Neuronal stem cell (in vitro differentiated cells): ENCODE results near the gene NSL1.

Experiments
- DNase-seq: peaks from one replicate; pipeline ENCODE4 v3.0.0-alpha.2; 2013; ENCODE audit warnings: low spot score
- H2AFZ ChIP-seq: one replicate; pipeline ENCODE4 v1.6.1; 2013; ENCODE audit warnings: mild to moderate bottlenecking, low read length, inconsistent platforms
- H2AK5ac ChIP-seq: 2 replicates; pipeline ENCODE4 v1.6.1; 2013; ENCODE audit warnings: low read depth, mild to moderate bottlenecking, inconsistent platforms, low read length, moderate library complexity, mixed read lengths
- H2BK120ac ChIP-seq: 2 replicates; pipeline ENCODE4 v1.6.1; 2013; ENCODE audit warnings: low read depth, mild to moderate bottlenecking, inconsistent platforms, low read length, moderate library complexity, mixed read lengths
- H2BK12ac ChIP-seq: one replicate; pipeline ENCODE4 v1.6.1; 2013; ENCODE audit warnings: low read length, inconsistent platforms
- H2BK15ac ChIP-seq: 2 replicates; pipeline ENCODE4 v1.6.1; 2013; ENCODE audit warnings: mild to moderate bottlenecking, low read length, inconsistent platforms, mixed read lengths
- H2BK5ac ChIP-seq: one replicate; pipeline ENCODE4 v1.6.1; 2013; ENCODE audit warnings: inconsistent platforms, mild to moderate bottlenecking, low read length, moderate library complexity
- H3K14ac ChIP-seq: one replicate; pipeline ENCODE4 v1.6.1; 2013; ENCODE audit warnings: low read length, inconsistent platforms
- H3K18ac ChIP-seq: 2 replicates; pipeline ENCODE4 v1.6.1; 2013; ENCODE audit warnings: low read length, inconsistent platforms
- H3K23ac ChIP-seq: 2 replicates; pipeline ENCODE4 v1.6.1; 2013; ENCODE audit warnings: low read depth, mild to moderate bottlenecking, mixed read lengths, low read length, inconsistent platforms; ENCODE audit not compliant: poor library complexity
- H3K27ac ChIP-seq: replicated peaks from 3 replicates; pipeline ENCODE4 v1.5.1; 2013; ENCODE audit warnings: low read length, inconsistent platforms
- H3K27me3 ChIP-seq, 3 experiments: 2 replicates each; pipeline ENCODE4 v1.6.1; 2013; ENCODE audit warnings: low read length in 3 of 3, mild to moderate bottlenecking in 2 of 3, inconsistent platforms in 1 of 3, low read depth in 1 of 3, mixed read lengths in 1 of 3, moderate library complexity in 1 of 3; ENCODE audit not compliant: control insufficient read depth in 3 of 3, insufficient read depth in 3 of 3
- H3K36me3 ChIP-seq, 2 donors: replicated peaks in 1 of 2; 2 replicates each; pipeline ENCODE4 v1.6.1; 2013; ENCODE audit warnings: low read length in 2 of 2; ENCODE audit not compliant: control insufficient read depth in 2 of 2, insufficient read depth in 2 of 2
- H3K4ac ChIP-seq: 2 replicates; pipeline ENCODE4 v1.6.1; 2013; ENCODE audit warnings: inconsistent platforms, mild to moderate bottlenecking, low read length, moderate library complexity
- H3K4me1 ChIP-seq, 2 donors: 1 replicate in 1 of 2; 2 replicates in 1 of 2; pipeline ENCODE4 v1.6.1; 2013; ENCODE audit warnings: low read length in 2 of 2, low read depth in 1 of 2; ENCODE audit not compliant: control insufficient read depth in 2 of 2, insufficient read depth in 1 of 2
- H3K4me2 ChIP-seq: one replicate; pipeline ENCODE4 v1.6.1; 2013; ENCODE audit warnings: mild to moderate bottlenecking, low read length, inconsistent platforms; ENCODE audit not compliant: insufficient read depth, poor library complexity, severe bottlenecking
- H3K4me3 ChIP-seq, 2 donors: 2 replicates each; pipeline ENCODE4 v1.5.1; 2013; ENCODE audit warnings: low read length in 2 of 2, mild to moderate bottlenecking in 2 of 2, inconsistent platforms in 1 of 2, moderate library complexity in 1 of 2
- H3K79me1 ChIP-seq: one replicate; pipeline ENCODE4 v1.6.1; 2013; ENCODE audit warnings: low read depth, mild to moderate bottlenecking, inconsistent platforms, low read length, moderate library complexity
- H3K9ac ChIP-seq: one replicate; pipeline ENCODE4 v1.6.1; 2013; ENCODE audit warnings: mild to moderate bottlenecking, low read depth, low read length, inconsistent platforms; ENCODE audit not compliant: poor library complexity
- H3K9me3 ChIP-seq, 2 donors: replicated peaks in 1 of 2; 2 replicates each; pipeline versions ENCODE3 to v1.6.1; 2013; ENCODE audit warnings: low read length in 2 of 2, mild to moderate bottlenecking in 2 of 2, inconsistent platforms in 1 of 2, low read depth in 1 of 2, mixed read lengths in 1 of 2, moderate library complexity in 1 of 2; ENCODE audit not compliant: control insufficient read depth in 2 of 2, insufficient read depth in 1 of 2
- H4K8ac ChIP-seq: one replicate; pipeline ENCODE4 v1.6.1; 2013; ENCODE audit warnings: low read depth, mild to moderate bottlenecking, inconsistent platforms, low read length, moderate library complexity
- H4K91ac ChIP-seq: one replicate; pipeline ENCODE4 v1.6.1; 2013; ENCODE audit warnings: low read length, low read depth, mild to moderate bottlenecking, inconsistent platforms; ENCODE audit not compliant: poor library complexity
- WGBS, 2 donors: extraction: QIAGEN DNeasy Blood & Tissue Kit; methylation state at CpG; one replicate each; pipeline ENCODE4 v1.1.7; 2013; ENCODE audit warnings: missing lambda C conversion rate in 2 of 2, mixed read lengths in 1 of 2; ENCODE audit not compliant: insufficient read length in 2 of 2, insufficient replicate concordance in 1 of 2; ENCODE audit errors: extremely low coverage in 2 of 2; 5-methylcytosine and 5-hydroxymethylcytosine counted together

NSL1 gene

GRCh38 chr1:212759683-212760082, 31.9 kb downstream of the NSL1 start:
- Histone ChIP-seq H3K4me1 (no peaks in the 10 kb centered on the region), H2BK5ac (no peak overlapping the region), H3K14ac (no peak overlapping the region), H2AK5ac (no peak overlapping the region), H3K18ac (no peak overlapping the region), H3K4me3 (no peak overlapping the region), H2AFZ (no peak overlapping the region), H3K9me3 (peaks cover 0 to 9% of the 10 kb centered on the region in 2 donors), H3K27me3 (no peaks in the 10 kb centered on the region), H3K4ac (no peak overlapping the region), H2BK15ac (no peak overlapping the region), H3K4me2 (no peak overlapping the region), H3K9ac (no peak overlapping the region), H4K8ac (no peak overlapping the region), H2BK12ac (no peak overlapping the region), H3K23ac (no peak overlapping the region), H2BK120ac (no peak overlapping the region), H4K91ac (no peak overlapping the region), H3K36me3 (peaks cover 2 to 65% of the 10 kb centered on the region in 2 donors), H3K27ac (no peak overlapping the region), H3K79me1 (peaks cover 6% of the 10 kb centered on the region)
- WGBS, 2 donors = no CpG with 5 or more reads among the region's 5 CpGs
- DNase-seq = no peak

- no peaks in the 10 kb centered on the region for H3K4me1 ChIP-seq
- H2BK5ac ChIP-seq = no peak overlapping the region
- H3K27me3 ChIP-seq = no peaks in the 10 kb centered on the region
- no peak overlapping the region for H3K4me3 ChIP-seq
- H2AFZ ChIP-seq = no peak overlapping the region
- no peak overlapping the region for H4K91ac ChIP-seq
- H3K4me2 ChIP-seq = no peak overlapping the region
- no peak overlapping the region for H2AK5ac ChIP-seq
- no peak overlapping the region for H3K27ac ChIP-seq
- H3K36me3 ChIP-seq = peaks cover 2 to 38% of the 10 kb centered on the region in 2 donors
- no peak overlapping the region for H3K18ac ChIP-seq
- no peak overlapping the region for H3K9ac ChIP-seq
- H3K79me1 ChIP-seq = peaks cover 1% of the 10 kb centered on the region
- no peak overlapping the region for H2BK12ac ChIP-seq
- no peak overlapping the region for H3K4ac ChIP-seq
- H3K14ac ChIP-seq = no peak overlapping the region
- DNase-seq = no peak
- WGBS, 2 donors = no CpG with 5 or more reads among the region's 1 CpG
- peaks cover 0 to 1% of the 10 kb centered on the region in 2 donors for H3K9me3 ChIP-seq
- H3K23ac ChIP-seq = no peak overlapping the region
- no peak overlapping the region for H4K8ac ChIP-seq
- H2BK120ac ChIP-seq = no peak overlapping the region
- no peak overlapping the region for H2BK15ac ChIP-seq
These were observed 36.9 kb downstream of the NSL1 start for GRCh38 chr1:212754680-212755079.

- H2BK15ac ChIP-seq = no peak overlapping the region
- WGBS, 2 donors = no CpG with 5 or more reads among the region's 8 CpGs
- peaks cover 2 to 38% of the 10 kb centered on the region in 2 donors for H3K36me3 ChIP-seq
- H3K4ac ChIP-seq = no peak overlapping the region
- H3K23ac ChIP-seq = no peak overlapping the region
- no peak overlapping the region for H2AK5ac ChIP-seq
- H2AFZ ChIP-seq = no peak overlapping the region
- DNase-seq = no peak
- H3K4me2 ChIP-seq = no peak overlapping the region
- H3K14ac ChIP-seq = no peak overlapping the region
- no peak overlapping the region for H4K91ac ChIP-seq
- H2BK12ac ChIP-seq = no peak overlapping the region
- H2BK5ac ChIP-seq = no peak overlapping the region
- no peak overlapping the region for H3K18ac ChIP-seq
- H2BK120ac ChIP-seq = no peak overlapping the region
- no peaks in the 10 kb centered on the region for H3K4me1 ChIP-seq
- no peak overlapping the region for H3K27ac ChIP-seq
- H3K27me3 ChIP-seq = no peaks in the 10 kb centered on the region
- H3K79me1 ChIP-seq = peaks cover 3% of the 10 kb centered on the region
- H3K9ac ChIP-seq = no peak overlapping the region
- no peak overlapping the region for H3K4me3 ChIP-seq
- no peaks in the 10 kb centered on the region for H3K9me3 ChIP-seq
- H4K8ac ChIP-seq = no peak overlapping the region
These were observed 37.4 kb downstream of the NSL1 start for GRCh38 chr1:212754193-212754592.

GRCh38 chr1:212753749-212754148, 37.8 kb downstream of the NSL1 start:
- peaks cover 2 to 38% of the 10 kb centered on the region in 2 donors for H3K36me3 ChIP-seq
- no peak overlapping the region for H2BK120ac ChIP-seq
- no peak for DNase-seq

More at GRCh38 chr1:212753749-212754148, 37.8 kb downstream of the NSL1 start:
- H4K8ac ChIP-seq = no peak overlapping the region
- H2AK5ac ChIP-seq = no peak overlapping the region
- no peak overlapping the region for H2BK12ac ChIP-seq
- no peak overlapping the region for H3K4me3 ChIP-seq
- H3K79me1 ChIP-seq = peaks cover 3% of the 10 kb centered on the region
- no peak overlapping the region for H3K9ac ChIP-seq
- H3K18ac ChIP-seq = no peak overlapping the region
- no peak overlapping the region for H3K4me2 ChIP-seq
- H3K9me3 ChIP-seq = no peaks in the 10 kb centered on the region
- no peak overlapping the region for H3K23ac ChIP-seq
- H3K27ac ChIP-seq = no peak overlapping the region
- H3K4me1 ChIP-seq = no peaks in the 10 kb centered on the region
- H3K27me3 ChIP-seq = no peaks in the 10 kb centered on the region
- H2BK15ac ChIP-seq = no peak overlapping the region
- no peak overlapping the region for H3K4ac ChIP-seq
- no peak overlapping the region for H2AFZ ChIP-seq
- H4K91ac ChIP-seq = no peak overlapping the region
- no peak overlapping the region for H2BK5ac ChIP-seq
- no peak overlapping the region for H3K14ac ChIP-seq
